ENCODE data around the gene PCP2.
"Not testable (repeated sequence)": the region's sequence is repeated elsewhere in the genome, so short reads cannot be mapped to it uniquely, and the experiment has no call there.

PCP2 gene

GRCh38 chr19:7661744-7662538 lies 28.4 kb upstream of the PCP2 start:
- DNase-seq (no peak), ATAC-seq (no peak)

- DNase-seq (peak; percentile 53), ATAC-seq (peak; percentile 84)
These were observed 24.7 kb upstream of the PCP2 start for GRCh38 chr19:7658219-7658686.

GRCh38 chr19:7657131-7657751 lies 23.7 kb upstream of the PCP2 start:
- DNase-seq, result peak; percentile 74
- ATAC-seq, result peak; percentile 84

- ATAC-seq (no peak), DNase-seq (no peak)
These were observed 22.1 kb upstream of the PCP2 start for GRCh38 chr19:7655581-7655980.

- no peak for DNase-seq
These were observed 20.9 kb upstream of the PCP2 start for GRCh38 chr19:7654401-7654800.

GRCh38 chr19:7652061-7652641 lies 18.6 kb upstream of the PCP2 start:
- peak; percentile 88 for DNase-seq

More at GRCh38 chr19:7654401-7654800, 20.9 kb upstream of the PCP2 start:
- ATAC-seq, result no peak

GRCh38 chr19:7650148-7650547 lies 16.6 kb upstream of the PCP2 start:
- DNase-seq (no peak), ATAC-seq (no peak)

More at GRCh38 chr19:7652061-7652641, 18.6 kb upstream of the PCP2 start:
- ATAC-seq, result peak; percentile 73

- no peak for DNase-seq
- no peak for ATAC-seq
These were observed 14.9 kb upstream of the PCP2 start for GRCh38 chr19:7648265-7649014.

GRCh38 chr19:7647156-7647555 lies 13.6 kb upstream of the PCP2 start:
- no peak for ATAC-seq
- DNase-seq, result no peak

GRCh38 chr19:7646426-7646700 lies 12.8 kb upstream of the PCP2 start:
- DNase-seq, result no peak
- no peak for ATAC-seq

- no peak for ATAC-seq
- DNase-seq, result no peak
These were observed 12.3 kb upstream of the PCP2 start for GRCh38 chr19:7645656-7646425.

GRCh38 chr19:7645163-7645562 lies 11.6 kb upstream of the PCP2 start:
- ATAC-seq, result no peak
- no peak for DNase-seq

GRCh38 chr19:7644550-7644877 lies 11.0 kb upstream of the PCP2 start:
- ATAC-seq (no peak), DNase-seq (no peak)

GRCh38 chr19:7643629-7644549 lies 10.4 kb upstream of the PCP2 start:
- peak; percentile 28 for DNase-seq
- ATAC-seq, result not testable (repeated sequence)

- ATAC-seq, result no peak
- no peak for DNase-seq
These were observed 9.5 kb upstream of the PCP2 start for GRCh38 chr19:7643031-7643415.

- ATAC-seq (no peak), DNase-seq (no peak)
These were observed 8.9 kb upstream of the PCP2 start for GRCh38 chr19:7642295-7643030.

- ATAC-seq (no peak), DNase-seq (no peak)
These were observed 8.1 kb upstream of the PCP2 start for GRCh38 chr19:7641290-7642276.

- DNase-seq, result no peak
- ATAC-seq, result no peak
These were observed 7.3 kb upstream of the PCP2 start for GRCh38 chr19:7640803-7641202.

- DNase-seq (no peak), ATAC-seq (no peak)
These were observed 6.4 kb upstream of the PCP2 start for GRCh38 chr19:7639863-7640348.
